ENCODE measurements around the gene LRMDA.

Gene LRMDA

GRCh38 chr10:75552171-75552570, 120.7 kb downstream of the LRMDA start:
- 0 out of 2 replicates have a peak, but pooled peaks cover 5% of the 10 kb centered on the region for H3K4me1 ChIP-seq (ENCODE audit: control insufficient read depth, insufficient read depth, low read length)
- no peaks in the 10 kb centered on the region for H3K9me3 ChIP-seq (ENCODE audit: control insufficient read depth, insufficient read depth, low read depth, low read length)
- no peak overlapping the region for H3K4me3 ChIP-seq (ENCODE audit: low read depth, low read length)
- TF ChIP-seq PRDM1 (tag by site-specific recombination; IDR thresholded peaks at IDR 0.05) (no peak), SETDB1 (IDR thresholded peaks at IDR 0.05; ENCODE audit: insufficient read length, low read length) (peak; percentile 84)
- POLR2A ChIA-PET: no interaction called here
- CTCF ChIA-PET: interaction anchor here (0.5 kb wide), 1 partner anchor 22 kb away, joined by 3 read pairs; no protein-coding TSS in a partner anchor
- H3K27ac ChIP-seq (ENCODE audit: extremely low read depth, low read depth, low read length): no peak overlapping the region
- H3K36me3 ChIP-seq (ENCODE audit: control insufficient read depth in 2 of 2, insufficient read depth in 1 of 2, low read length in 2 of 2): no peaks in the 10 kb centered on the region

GRCh38 chr10:75553550-75553949, 122.1 kb downstream of the LRMDA start:
- CTCF ChIA-PET: interaction anchor here (1.0 to 1.6 kb wide), 2 partner anchors 41 to 270 kb away, joined by 3 to 4 read pairs; no protein-coding TSS in a partner anchor

More at GRCh38 chr10:75553550-75553949, 122.1 kb downstream of the LRMDA start:
- no peaks in the 10 kb centered on the region for H3K36me3 ChIP-seq (ENCODE audit: control insufficient read depth in 2 of 2, insufficient read depth in 1 of 2, low read length in 2 of 2)
- TF ChIP-seq ZNF37A (tag by site-specific recombination; IDR thresholded peaks at IDR 0.05) (no peak), ZBTB17 (tag by site-specific recombination; IDR thresholded peaks at IDR 0.05) (no peak), HIC1 (tag by site-specific recombination; IDR thresholded peaks at IDR 0.05) (no peak), ZNF560 (tag by site-specific recombination; IDR thresholded peaks at IDR 0.05; ENCODE audit: borderline replicate concordance) (no peak), PRDM1 (tag by site-specific recombination; IDR thresholded peaks at IDR 0.05) (no peak), ZNF660 (tag by site-specific recombination; IDR thresholded peaks at IDR 0.05) (no peak), ZNF416 (tag by site-specific recombination; IDR thresholded peaks at IDR 0.05) (no peak), ZBTB49 (tag by site-specific recombination; IDR thresholded peaks at IDR 0.05; ENCODE audit: low read depth) (no peak), ZNF280C (tag by site-specific recombination; IDR thresholded peaks at IDR 0.05) (no peak)
- no peak overlapping the region for H3K4me3 ChIP-seq (ENCODE audit: low read depth, low read length)
- POLR2A ChIA-PET: no interaction called here
- H3K9me3 ChIP-seq (ENCODE audit: control insufficient read depth, insufficient read depth, low read depth, low read length): no peaks in the 10 kb centered on the region
- no peak overlapping the region for H3K27ac ChIP-seq (ENCODE audit: extremely low read depth, low read depth, low read length)
- no peaks in the 10 kb centered on the region for H3K4me1 ChIP-seq (ENCODE audit: control insufficient read depth, insufficient read depth, low read length)
